CD14-positive monocyte (primary cell): ENCODE measurements around the gene ERBB4. TPM values are rescaled to one million over a fixed set of nuclear protein-coding genes. Genes with fewer than 3 reads are reported as not detected.

Experiments
- DNase-seq, 3 donors: peaks; one replicate each; pipeline ENCODE4 v3.0.0-alpha.2; 2011 to 2022
- H2AFZ ChIP-seq: 2 replicates; pipeline ENCODE4 v1.6.0; 2012; ENCODE audit warnings: mild to moderate bottlenecking, low read depth, low read length, inconsistent platforms; ENCODE audit not compliant: insufficient read depth, poor library complexity, severe bottlenecking
- H3K27ac ChIP-seq, 2 donors: 1 replicate in 1 of 2; 2 replicates in 1 of 2; pipeline ENCODE4 v1.5.1; 2012 to 2013; ENCODE audit warnings: low read length in 2 of 2, control low read depth in 1 of 2, inconsistent platforms in 1 of 2, low read depth in 1 of 2, mild to moderate bottlenecking in 1 of 2
- H3K27me3 ChIP-seq, 2 donors: one replicate each; pipeline versions ENCODE4 v1.6.0 to v1.6.1; 2011 to 2013; ENCODE audit warnings: low read length in 2 of 2; ENCODE audit not compliant: control insufficient read depth in 2 of 2, insufficient read depth in 2 of 2
- H3K36me3 ChIP-seq, 2 donors: replicated peaks in 1 of 2; 1 replicate in 1 of 2; 2 replicates in 1 of 2; pipeline versions ENCODE4 v1.5.1 to v1.6.1; 2012 to 2013; ENCODE audit warnings: low read length in 2 of 2, control low read depth in 1 of 2, inconsistent platforms in 1 of 2, mild to moderate bottlenecking in 1 of 2; ENCODE audit not compliant: insufficient read depth in 2 of 2, control insufficient read depth in 1 of 2
- H3K4me1 ChIP-seq, 2 donors: 1 replicate in 1 of 2; 2 replicates in 1 of 2; pipeline versions ENCODE4 v1.5.1 to v1.6.1; 2012 to 2013; ENCODE audit warnings: low read length in 2 of 2, control low read depth in 1 of 2, inconsistent platforms in 1 of 2, mild to moderate bottlenecking in 1 of 2, moderate library complexity in 1 of 2; ENCODE audit not compliant: insufficient read depth in 2 of 2, control insufficient read depth in 1 of 2
- H3K4me2 ChIP-seq: replicated peaks from 2 replicates; pipeline ENCODE3; 2012; ENCODE audit warnings: low read length, moderate library complexity, mild to moderate bottlenecking; ENCODE audit not compliant: poor library complexity, severe bottlenecking; ENCODE audit errors: extremely low read depth
- H3K4me3 ChIP-seq, 3 experiments: fragments of 200-600 bp in 1 of 3; sonication (generic) in 1 of 3; replicated peaks in 1 of 3; 1 replicate in 2 of 3; 2 replicates in 1 of 3; pipeline ENCODE4 v1.5.1; 2011 to 2013; ENCODE audit warnings: low read length in 3 of 3, mild to moderate bottlenecking in 3 of 3, control low read depth in 2 of 3, low read depth in 2 of 3, inconsistent platforms in 1 of 3, moderate library complexity in 1 of 3
- H3K79me2 ChIP-seq: 2 replicates; pipeline ENCODE4 v1.6.0; 2012; ENCODE audit warnings: mild to moderate bottlenecking, control low read depth, inconsistent platforms, low read length, moderate library complexity; ENCODE audit not compliant: insufficient read depth
- H3K9ac ChIP-seq: 2 replicates; pipeline ENCODE4 v1.6.0; 2017; ENCODE audit warnings: low read length, mild to moderate bottlenecking; ENCODE audit not compliant: insufficient read depth, poor library complexity, severe bottlenecking
- H3K9me3 ChIP-seq, 2 donors: replicated peaks in 1 of 2; 1 replicate in 1 of 2; 2 replicates in 1 of 2; pipeline versions ENCODE4 v1.5.1 to v1.6.1; 2012 to 2013; ENCODE audit warnings: low read length in 2 of 2, control low read depth in 1 of 2; ENCODE audit not compliant: control insufficient read depth in 1 of 2, insufficient read depth in 1 of 2
- H4K20me1 ChIP-seq: 2 replicates; pipeline ENCODE4 v1.6.0; 2012; ENCODE audit warnings: mild to moderate bottlenecking, low read length, control low read depth, moderate library complexity; ENCODE audit not compliant: insufficient read depth
- H3K27ac Mint-ChIP-seq, 7 donors: one replicate each; pipeline ENCODE4 v1.8.0; 2020; ENCODE audit warnings: mild to moderate bottlenecking in 7 of 7, mixed read lengths in 7 of 7, moderate library complexity in 6 of 7, inconsistent platforms in 2 of 7
- H3K27me3 Mint-ChIP-seq, 3 donors: one replicate each; pipeline ENCODE4 v1.8.0; 2021 to 2022; ENCODE audit warnings: low read depth in 3 of 3, mild to moderate bottlenecking in 3 of 3, mixed read lengths in 3 of 3, moderate library complexity in 3 of 3, inconsistent platforms in 1 of 3
- H3K36me3 Mint-ChIP-seq, 2 donors: one replicate each; pipeline ENCODE4 v1.8.0; 2020; ENCODE audit warnings: mixed read lengths in 2 of 2, inconsistent platforms in 1 of 2, mild to moderate bottlenecking in 1 of 2
- H3K4me1 Mint-ChIP-seq: one replicate; pipeline ENCODE4 v1.8.0; 2020; ENCODE audit warnings: mild to moderate bottlenecking, mixed read lengths
- H3K4me3 Mint-ChIP-seq, 2 donors: one replicate each; pipeline ENCODE4 v1.8.0; 2020; ENCODE audit warnings: mild to moderate bottlenecking in 2 of 2, mixed read lengths in 2 of 2, moderate library complexity in 1 of 2
- H3K9me3 Mint-ChIP-seq, 7 donors: one replicate each; pipeline ENCODE4 v1.8.0; 2020 to 2022; ENCODE audit warnings: mixed read lengths in 7 of 7, mild to moderate bottlenecking in 6 of 7, moderate library complexity in 6 of 7, inconsistent platforms in 2 of 7
- WGBS: methylation state at CpG from one replicate; pipeline ENCODE4 v1.1.5; 2013; ENCODE audit warnings: missing lambda C conversion rate; ENCODE audit not compliant: insufficient coverage; 5-methylcytosine and 5-hydroxymethylcytosine counted together
- intact Hi-C, 2 donors: fragments of 100-400 bp; cut with micrococcal nuclease; formaldehyde crosslinking; loops; one replicate each; pipeline versions ENCODE4 v1.15.0 to v1.15.1; 2023
- polyA plus RNA-seq, 3 donors: library from polyadenylated mRNA; depleted of rRNA in 1 of 3; unstranded in 2 of 3; stranded (reverse) in 1 of 3; fragments of 300-500 nt in 2 of 3; fragments of >200 nt in 1 of 3; fragmentation: Illumina TruSeq in 2 of 3; gene quantifications; 1 replicate in 2 of 3; 2 replicates in 1 of 3; pipeline ENCODE4 v1.2.3, GENCODE V29; 2012 to 2021
- TF ChIP-seq, protein P1 (sequence below): fragments of 200-600 bp; IDR thresholded peaks from one replicate; pipeline ENCODE4 v1.8.0; 2022; ENCODE audit warnings: antibody characterized with exemption, mild to moderate bottlenecking

ERBB4 gene
- polyA plus RNA-seq, 3 donors, result not detected

DNA sequence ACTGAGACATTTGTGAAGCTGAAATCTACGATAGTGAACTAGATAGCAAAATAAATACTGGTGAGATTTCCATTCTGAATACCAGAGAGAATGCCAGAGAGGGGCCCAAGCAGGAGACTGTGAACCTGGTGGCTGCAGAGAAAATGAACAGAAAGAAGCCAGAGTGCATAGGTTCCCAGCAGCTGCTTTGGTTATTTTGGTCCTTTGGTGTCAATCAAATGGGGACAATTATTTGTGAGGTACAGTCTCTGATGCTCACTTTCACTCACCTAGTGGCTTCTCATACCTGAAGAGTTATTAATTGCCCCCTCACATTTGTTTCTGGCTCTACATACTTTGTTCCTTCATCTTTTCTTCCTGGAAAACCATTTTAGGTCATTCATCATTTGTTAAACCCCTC, 1170.1 kb downstream of the ERBB4 start:
- no peaks in the 10 kb centered on the region for H3K79me2 ChIP-seq
- no peaks in the 10 kb centered on the region for H3K27me3 ChIP-seq
- H3K4me1 Mint-ChIP-seq, result no peaks in the 10 kb centered on the region
- H3K9me3 Mint-ChIP-seq, result peaks cover 0 to 5% (median 0%) of the 10 kb centered on the region in 7 donors
- no peak overlapping the region for H3K27ac Mint-ChIP-seq
- H3K27ac ChIP-seq, result no peak overlapping the region
- TF ChIP-seq, protein P1, sequence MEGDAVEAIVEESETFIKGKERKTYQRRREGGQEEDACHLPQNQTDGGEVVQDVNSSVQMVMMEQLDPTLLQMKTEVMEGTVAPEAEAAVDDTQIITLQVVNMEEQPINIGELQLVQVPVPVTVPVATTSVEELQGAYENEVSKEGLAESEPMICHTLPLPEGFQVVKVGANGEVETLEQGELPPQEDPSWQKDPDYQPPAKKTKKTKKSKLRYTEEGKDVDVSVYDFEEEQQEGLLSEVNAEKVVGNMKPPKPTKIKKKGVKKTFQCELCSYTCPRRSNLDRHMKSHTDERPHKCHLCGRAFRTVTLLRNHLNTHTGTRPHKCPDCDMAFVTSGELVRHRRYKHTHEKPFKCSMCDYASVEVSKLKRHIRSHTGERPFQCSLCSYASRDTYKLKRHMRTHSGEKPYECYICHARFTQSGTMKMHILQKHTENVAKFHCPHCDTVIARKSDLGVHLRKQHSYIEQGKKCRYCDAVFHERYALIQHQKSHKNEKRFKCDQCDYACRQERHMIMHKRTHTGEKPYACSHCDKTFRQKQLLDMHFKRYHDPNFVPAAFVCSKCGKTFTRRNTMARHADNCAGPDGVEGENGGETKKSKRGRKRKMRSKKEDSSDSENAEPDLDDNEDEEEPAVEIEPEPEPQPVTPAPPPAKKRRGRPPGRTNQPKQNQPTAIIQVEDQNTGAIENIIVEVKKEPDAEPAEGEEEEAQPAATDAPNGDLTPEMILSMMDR, result no peak
- H3K36me3 ChIP-seq, result no peaks in the 10 kb centered on the region
- no peaks in the 10 kb centered on the region for H3K9me3 ChIP-seq
- H3K27me3 Mint-ChIP-seq, result no peaks in the 10 kb centered on the region
- no peak overlapping the region for H3K4me2 ChIP-seq
- no peak overlapping the region for H2AFZ ChIP-seq
- 80% methylated on average over 1 of the region's 1 CpG for WGBS
- intact Hi-C loops, result no loop called here
- DNase-seq, result no peak
- no peak overlapping the region for H3K9ac ChIP-seq
- H3K4me1 ChIP-seq, result no peaks in the 10 kb centered on the region
- H3K4me3 ChIP-seq, result no peak overlapping the region
- H4K20me1 ChIP-seq, result no peaks in the 10 kb centered on the region
- H3K4me3 Mint-ChIP-seq, result no peak overlapping the region
- no peaks in the 10 kb centered on the region for H3K36me3 Mint-ChIP-seq

DNA sequence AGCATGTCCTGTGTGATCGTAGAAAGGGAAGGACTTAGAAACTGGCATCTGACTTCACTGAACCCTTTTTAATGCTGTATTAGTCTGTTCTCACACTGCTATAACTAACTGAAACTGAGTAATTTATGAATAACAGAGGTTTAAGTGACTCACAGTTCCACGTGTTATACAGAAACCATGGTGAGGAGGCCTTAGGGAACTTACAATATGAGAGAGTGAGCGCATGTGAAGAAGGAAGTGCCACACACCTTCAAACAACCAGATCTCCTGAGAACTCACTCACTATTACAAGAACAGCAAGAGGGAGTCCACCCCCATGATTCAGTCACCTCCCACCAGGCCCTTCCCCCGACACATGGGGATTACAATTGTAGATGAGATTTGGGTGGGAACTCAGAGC, 1170.9 kb downstream of the ERBB4 start:
- Histone ChIP-seq H3K36me3 (no peaks in the 10 kb centered on the region), H3K27ac (no peak overlapping the region), H3K27me3 (no peaks in the 10 kb centered on the region), H3K9ac (no peak overlapping the region), H3K9me3 (no peaks in the 10 kb centered on the region), H3K4me2 (no peak overlapping the region), H3K4me1 (no peaks in the 10 kb centered on the region), H4K20me1 (no peaks in the 10 kb centered on the region), H3K4me3 (no peak overlapping the region), H2AFZ (no peak overlapping the region), H3K79me2 (no peaks in the 10 kb centered on the region)
- Mint-ChIP-seq H3K4me1 (no peaks in the 10 kb centered on the region), H3K27me3 (no peaks in the 10 kb centered on the region), H3K4me3 (no peak overlapping the region), H3K27ac (no peak overlapping the region), H3K9me3 (peaks cover 0 to 5% (median 0%) of the 10 kb centered on the region in 7 donors), H3K36me3 (no peaks in the 10 kb centered on the region)
- DNase-seq, result no peak
- TF ChIP-seq, protein P1, result no peak
- no CpG with 5 or more reads among the region's 4 CpGs for WGBS
- intact Hi-C loops, result no loop called here
